Measurements from ENCODE around the gene MGMT.

The MGMT gene

GRCh38 chr10:129656642-129657041 is 189.6 kb downstream of the MGMT start:
- DNase-seq (ENCODE audit: extremely low spot score) = no peak
- no peak for TF ChIP-seq CTCF (IDR thresholded peaks at IDR 0.05; ENCODE audit: control extremely low read depth, extremely low read depth, low read depth, missing control alignments)
- CTCF ChIA-PET = no interaction called here
- POLR2A ChIA-PET = no interaction called here

- POLR2A ChIA-PET = no interaction called here
- DNase-seq (ENCODE audit: extremely low spot score) = no peak
- no peak for TF ChIP-seq CTCF (IDR thresholded peaks at IDR 0.05; ENCODE audit: control extremely low read depth, extremely low read depth, low read depth, missing control alignments)
- CTCF ChIA-PET = no interaction called here
These were observed 190.4 kb downstream of the MGMT start for GRCh38 chr10:129657297-129658017.

- POLR2A ChIA-PET = no interaction called here
- no peak for DNase-seq (ENCODE audit: extremely low spot score)
- peak; percentile 35 for TF ChIP-seq CTCF (IDR thresholded peaks at IDR 0.05; ENCODE audit: control extremely low read depth, extremely low read depth, low read depth, missing control alignments)
- CTCF ChIA-PET = interaction anchor here (0.8 to 2.2 kb wide), 5 partner anchors 10 to 627 kb away, joined by 3 to 17 read pairs (median 4); no protein-coding TSS in a partner anchor
These were observed 191.5 kb downstream of the MGMT start for GRCh38 chr10:129658376-129659072.

- TF ChIP-seq CTCF (IDR thresholded peaks at IDR 0.05; ENCODE audit: control extremely low read depth, extremely low read depth, low read depth, missing control alignments) = no peak
- ChIA-PET CTCF (interaction anchor here (1.6 to 2.2 kb wide), 4 partner anchors 10 to 629 kb away, joined by 3 to 17 read pairs (median 7); no protein-coding TSS in a partner anchor), POLR2A (no interaction called here)
- no peak for DNase-seq (ENCODE audit: extremely low spot score)
These were observed 192.6 kb downstream of the MGMT start for GRCh38 chr10:129659508-129660268.

- TF ChIP-seq CTCF (IDR thresholded peaks at IDR 0.05; ENCODE audit: control extremely low read depth, extremely low read depth, low read depth, missing control alignments) = no peak
- ChIA-PET POLR2A (no interaction called here), CTCF (interaction anchor here (1.6 to 2.2 kb wide), 2 partner anchors 10 to 629 kb away, joined by 3 to 10 read pairs; no protein-coding TSS in a partner anchor)
- DNase-seq (ENCODE audit: extremely low spot score) = no peak
These were observed 193.5 kb downstream of the MGMT start for GRCh38 chr10:129660569-129660968.

- ChIA-PET CTCF (interaction anchor here (1.6 kb wide), 1 partner anchor 9 kb away, joined by 3 read pairs; no protein-coding TSS in a partner anchor), POLR2A (no interaction called here)
- TF ChIP-seq CTCF (IDR thresholded peaks at IDR 0.05; ENCODE audit: control extremely low read depth, extremely low read depth, low read depth, missing control alignments) = no peak
- DNase-seq (ENCODE audit: extremely low spot score) = no peak
These were observed 195.4 kb downstream of the MGMT start for GRCh38 chr10:129662426-129662825.

Data from GM10248 (cell line).